ENCODE measurements around the gene KRT82. TPM values are rescaled to one million over a fixed set of nuclear protein-coding genes. Genes with fewer than 3 reads are reported as not detected.
"Not testable (repeated sequence)": the region's sequence is repeated elsewhere in the genome, so short reads cannot be mapped to it uniquely, and the experiment has no call there.

KRT82 gene
- total RNA-seq, 3 donors from 2014 or later: not detected

DNA sequence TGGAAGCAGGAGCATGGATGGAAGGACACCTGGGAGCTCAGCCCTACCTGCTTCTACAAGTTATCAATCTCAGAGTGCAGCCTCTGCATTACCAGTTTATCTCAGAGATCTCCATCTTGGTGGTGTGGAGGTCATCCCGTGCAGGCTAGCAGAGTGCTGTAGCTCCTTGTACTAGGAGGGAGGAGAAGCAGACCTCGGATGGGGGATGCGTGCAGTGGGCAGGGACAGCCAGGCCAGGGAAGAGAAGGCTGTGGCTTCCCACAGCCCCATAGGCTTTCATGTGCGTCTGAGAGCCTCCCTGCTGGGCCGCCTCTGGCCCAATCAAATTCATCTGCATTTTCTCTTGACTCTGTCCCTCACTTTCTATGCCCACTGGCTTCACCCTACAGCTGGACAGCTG lies 8.8 kb upstream of the KRT82 start:
- no peak for DNase-seq (ENCODE audit: low spot score in 2 of 2)
- TF ChIP-seq POLR2A (IDR thresholded peaks at IDR 0.05) (no peak), POLR2AphosphoS5 (IDR thresholded peaks at IDR 0.05) (no peak), CTCF (IDR thresholded peaks at IDR 0.05) (no peak)
- Histone ChIP-seq H3K9me3 (no peaks in the 10 kb centered on the region), H3K27me3 (no peaks in the 10 kb centered on the region), H3K27ac (no peak overlapping the region), H3K36me3 (no peaks in the 10 kb centered on the region), H3K4me3 (no peak overlapping the region), H3K4me1 (no peaks in the 10 kb centered on the region)
- intact Hi-C loops (cut with DNase I; ENCODE audit: low total_unique reads): loop anchor here (2.0 kb wide), 1 partner anchor 42 kb away; no protein-coding TSS in a partner anchor

GRCh38 chr12:52413782-52414345 lies 7.7 kb upstream of the KRT82 start:
- TF ChIP-seq POLR2AphosphoS5 (IDR thresholded peaks at IDR 0.05) (no peak), CTCF (IDR thresholded peaks at IDR 0.05) (no peak)
- no peak overlapping the region for H3K4me3 ChIP-seq
- H3K9me3 ChIP-seq: no peaks in the 10 kb centered on the region
- H3K4me1 ChIP-seq: no peaks in the 10 kb centered on the region
- H3K36me3 ChIP-seq: no peaks in the 10 kb centered on the region
- DNase-seq (ENCODE audit: low spot score in 2 of 2): no peak
- no peak overlapping the region for H3K27ac ChIP-seq
- H3K27me3 ChIP-seq: no peaks in the 10 kb centered on the region
- intact Hi-C loops (cut with DNase I; ENCODE audit: low total_unique reads): loop anchor here (2.0 kb wide), 1 partner anchor 41 kb away; no protein-coding TSS in a partner anchor

DNA sequence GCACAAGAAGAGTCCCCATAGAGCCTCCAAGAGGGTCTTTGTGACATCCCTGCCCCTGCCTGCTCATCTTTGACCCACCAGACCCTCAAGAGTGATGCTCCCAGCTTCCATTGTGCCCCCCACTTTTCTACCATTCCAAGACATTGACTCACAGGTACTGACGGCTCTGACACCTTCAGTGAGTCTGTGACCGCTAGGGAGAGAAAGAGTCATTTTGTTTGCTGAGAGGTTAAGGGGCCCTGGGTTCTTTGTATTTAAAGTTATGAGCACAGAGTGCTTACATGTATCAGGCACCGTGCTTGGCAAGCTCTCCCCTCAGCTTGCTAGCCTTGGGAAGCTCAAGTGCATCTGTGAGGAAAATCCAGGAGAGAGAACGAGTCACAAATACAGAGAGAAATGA lies 7.1 kb upstream of the KRT82 start:
- no peak for TF ChIP-seq CTCF (IDR thresholded peaks at IDR 0.05)
- no peak for TF ChIP-seq POLR2AphosphoS5 (IDR thresholded peaks at IDR 0.05)
- no peak for DNase-seq (ENCODE audit: low spot score in 2 of 2)
- Histone ChIP-seq H3K4me1 (no peaks in the 10 kb centered on the region), H3K9me3 (no peaks in the 10 kb centered on the region), H3K27ac (no peak overlapping the region), H3K27me3 (no peaks in the 10 kb centered on the region), H3K4me3 (no peak overlapping the region), H3K36me3 (no peaks in the 10 kb centered on the region)
- intact Hi-C loops (cut with DNase I; ENCODE audit: low total_unique reads): no loop called here

GRCh38 chr12:52411815-52412214 lies 5.7 kb upstream of the KRT82 start:
- intact Hi-C loops (cut with DNase I; ENCODE audit: low total_unique reads): no loop called here
- Histone ChIP-seq H3K9me3 (no peaks in the 10 kb centered on the region), H3K27me3 (no peaks in the 10 kb centered on the region), H3K36me3 (no peaks in the 10 kb centered on the region), H3K27ac (no peak overlapping the region), H3K4me1 (no peaks in the 10 kb centered on the region), H3K4me3 (no peak overlapping the region)
- no peak for TF ChIP-seq POLR2AphosphoS5 (IDR thresholded peaks at IDR 0.05)
- TF ChIP-seq CTCF (IDR thresholded peaks at IDR 0.05): no peak
- TF ChIP-seq POLR2A (IDR thresholded peaks at IDR 0.05): no peak
- no peak for DNase-seq (ENCODE audit: low spot score in 2 of 2)

- DNase-seq (ENCODE audit: low spot score in 2 of 2); intact Hi-C loops (cut with DNase I; ENCODE audit: low total_unique reads); H3K27ac ChIP-seq; H3K9me3 ChIP-seq; H3K4me3 ChIP-seq; H3K27me3 ChIP-seq; H3K4me1 ChIP-seq; H3K36me3 ChIP-seq: not testable (repeated sequence)
Observed at GRCh38 chr12:52410589-52411248, 4.6 kb upstream of the KRT82 start.
